Activated effector memory CD4-positive, alpha-beta T cell treated with anti-CD3 and anti-CD28 coated beads, Interleukin-2, amount 50 U/mL, for 16 hours (primary cell): ENCODE measurements around the gene FGF18.
"Not testable (repeated sequence)": the region's sequence is repeated elsewhere in the genome, so short reads cannot be mapped to it uniquely, and the experiment has no call there.

Source experiments
- DNase-seq: peaks from one replicate; pipeline ENCODE4 v3.0.0-alpha.2; 2020

The FGF18 gene

GRCh38 chr5:171418982-171419687 lies at the start of gene FGF18:
Gene FGF18, plus strand, starts transcription at chr5:171419647. Its CDS starts 553 bp downstream, at chr5:171420200.
- peak; percentile 75 for DNase-seq

GRCh38 chr5:171369898-171370297 lies 49.5 kb upstream of the FGF18 start:
- no peak for DNase-seq

- DNase-seq = not testable (repeated sequence)
Measured at GRCh38 chr5:171370881-171371280, 48.6 kb upstream of the FGF18 start.

- no peak for DNase-seq
Measured at GRCh38 chr5:171371326-171371725, 48.1 kb upstream of the FGF18 start.

- peak; percentile 10 for DNase-seq
Measured at GRCh38 chr5:171379961-171380360, 39.5 kb upstream of the FGF18 start.

GRCh38 chr5:171384416-171384815 lies 35.0 kb upstream of the FGF18 start:
- DNase-seq = not testable (repeated sequence)

GRCh38 chr5:171384999-171385398 lies 34.4 kb upstream of the FGF18 start:
- not testable (repeated sequence) for DNase-seq

GRCh38 chr5:171386006-171386671 lies 33.3 kb upstream of the FGF18 start:
- no peak for DNase-seq

- DNase-seq = no peak
Measured at GRCh38 chr5:171386861-171387344, 32.5 kb upstream of the FGF18 start.

- DNase-seq = peak; percentile 98
Measured at GRCh38 chr5:171387345-171387969, 32.0 kb upstream of the FGF18 start, which contains the start of gene NPM1. Gene NPM1, plus strand, starts transcription at chr5:171387849. Its CDS starts 100 bp downstream, at chr5:171387949.

- DNase-seq = peak; percentile 94
Measured at GRCh38 chr5:171387970-171388815, 31.3 kb upstream of the FGF18 start.

- DNase-seq = peak; percentile 77
Measured at GRCh38 chr5:171388816-171389168, 30.7 kb upstream of the FGF18 start.

- no peak for DNase-seq
Measured at GRCh38 chr5:171390883-171391677, 28.4 kb upstream of the FGF18 start.

GRCh38 chr5:171391996-171392577 lies 27.4 kb upstream of the FGF18 start:
- no peak for DNase-seq

GRCh38 chr5:171392585-171393159 lies 26.8 kb upstream of the FGF18 start:
- DNase-seq = no peak

GRCh38 chr5:171395042-171395441 lies 24.4 kb upstream of the FGF18 start:
- DNase-seq = no peak

- DNase-seq = not testable (repeated sequence)
Measured at GRCh38 chr5:171396583-171396982, 22.9 kb upstream of the FGF18 start.

GRCh38 chr5:171397190-171397589 lies 22.3 kb upstream of the FGF18 start:
- no peak for DNase-seq

GRCh38 chr5:171397599-171397998 lies 21.8 kb upstream of the FGF18 start:
- DNase-seq = no peak

GRCh38 chr5:171398660-171399059 lies 20.8 kb upstream of the FGF18 start:
- DNase-seq = not testable (repeated sequence)

GRCh38 chr5:171400169-171400568 lies 19.3 kb upstream of the FGF18 start:
- no peak for DNase-seq
